ENCODE results near the gene SLIT3. TPM values are rescaled to one million over a fixed set of nuclear protein-coding genes. Genes with fewer than 3 reads are reported as not detected.

Gene SLIT3
- total RNA-seq, 4 donors from 2014 or later: 46.3 to 89.0 (median 68.0) TPM

DNA sequence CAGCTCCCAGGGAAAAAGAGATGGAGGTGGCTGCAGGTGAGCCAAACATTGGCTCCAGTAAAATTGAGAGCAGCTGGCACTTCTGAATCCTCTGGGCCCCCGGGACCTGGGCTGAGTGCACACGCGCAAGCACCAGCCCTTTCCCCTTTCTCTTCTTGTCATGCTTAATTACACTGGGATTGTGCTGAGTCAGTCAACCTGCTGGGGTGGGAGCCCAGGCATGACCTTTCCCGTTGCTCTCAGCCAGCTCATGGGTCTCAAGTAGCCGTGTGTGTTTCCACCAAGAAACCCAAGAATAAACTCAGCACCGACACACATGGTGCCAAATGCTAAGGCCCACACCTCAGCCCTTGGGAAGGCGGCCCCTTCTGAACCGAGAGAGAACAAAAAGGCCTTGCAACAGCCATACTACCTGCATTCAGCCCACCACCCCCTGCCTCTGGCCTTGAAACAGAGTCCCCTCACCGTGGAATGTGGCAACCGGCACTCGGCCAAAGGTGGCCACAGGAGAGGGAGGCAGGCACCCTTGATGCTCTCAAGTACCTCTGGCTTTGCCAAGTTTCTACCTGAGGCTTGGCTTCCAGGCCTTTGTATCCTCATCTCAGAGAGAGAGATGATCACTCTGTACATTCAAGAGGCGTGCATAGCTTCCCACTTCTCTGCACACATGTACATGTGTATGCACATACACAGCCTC is 28.1 kb downstream of the SLIT3 start:
- ATAC-seq (ENCODE audit: low FRiP score) (no peak), DNase-seq (ENCODE audit: low spot score) (no peak)
- TF ChIP-seq, protein P1, sequence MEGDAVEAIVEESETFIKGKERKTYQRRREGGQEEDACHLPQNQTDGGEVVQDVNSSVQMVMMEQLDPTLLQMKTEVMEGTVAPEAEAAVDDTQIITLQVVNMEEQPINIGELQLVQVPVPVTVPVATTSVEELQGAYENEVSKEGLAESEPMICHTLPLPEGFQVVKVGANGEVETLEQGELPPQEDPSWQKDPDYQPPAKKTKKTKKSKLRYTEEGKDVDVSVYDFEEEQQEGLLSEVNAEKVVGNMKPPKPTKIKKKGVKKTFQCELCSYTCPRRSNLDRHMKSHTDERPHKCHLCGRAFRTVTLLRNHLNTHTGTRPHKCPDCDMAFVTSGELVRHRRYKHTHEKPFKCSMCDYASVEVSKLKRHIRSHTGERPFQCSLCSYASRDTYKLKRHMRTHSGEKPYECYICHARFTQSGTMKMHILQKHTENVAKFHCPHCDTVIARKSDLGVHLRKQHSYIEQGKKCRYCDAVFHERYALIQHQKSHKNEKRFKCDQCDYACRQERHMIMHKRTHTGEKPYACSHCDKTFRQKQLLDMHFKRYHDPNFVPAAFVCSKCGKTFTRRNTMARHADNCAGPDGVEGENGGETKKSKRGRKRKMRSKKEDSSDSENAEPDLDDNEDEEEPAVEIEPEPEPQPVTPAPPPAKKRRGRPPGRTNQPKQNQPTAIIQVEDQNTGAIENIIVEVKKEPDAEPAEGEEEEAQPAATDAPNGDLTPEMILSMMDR (IDR thresholded peaks at IDR 0.05): no peak

DNA sequence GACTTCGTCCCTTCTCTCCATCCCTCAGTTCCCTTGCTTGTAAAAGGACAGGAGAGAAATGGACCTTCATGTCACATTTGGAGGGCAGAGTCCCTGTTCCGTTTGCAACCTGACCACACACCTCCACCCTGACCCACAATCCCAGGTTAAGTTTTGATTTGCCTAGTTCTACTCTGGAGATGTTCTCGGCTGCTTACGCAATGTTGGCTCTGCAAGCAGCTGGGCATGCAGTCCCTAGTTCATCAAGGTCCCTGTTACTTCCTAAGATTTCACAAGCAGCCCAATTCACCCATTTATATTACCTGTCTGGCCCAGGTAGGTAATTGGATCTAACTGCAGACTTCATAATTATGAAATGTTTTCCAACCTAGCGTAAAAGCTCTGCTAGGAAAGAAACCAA is 28.8 kb downstream of the SLIT3 start:
- TF ChIP-seq, protein P1 (IDR thresholded peaks at IDR 0.05): no peak
- ATAC-seq (ENCODE audit: low FRiP score): no peak

DNA sequence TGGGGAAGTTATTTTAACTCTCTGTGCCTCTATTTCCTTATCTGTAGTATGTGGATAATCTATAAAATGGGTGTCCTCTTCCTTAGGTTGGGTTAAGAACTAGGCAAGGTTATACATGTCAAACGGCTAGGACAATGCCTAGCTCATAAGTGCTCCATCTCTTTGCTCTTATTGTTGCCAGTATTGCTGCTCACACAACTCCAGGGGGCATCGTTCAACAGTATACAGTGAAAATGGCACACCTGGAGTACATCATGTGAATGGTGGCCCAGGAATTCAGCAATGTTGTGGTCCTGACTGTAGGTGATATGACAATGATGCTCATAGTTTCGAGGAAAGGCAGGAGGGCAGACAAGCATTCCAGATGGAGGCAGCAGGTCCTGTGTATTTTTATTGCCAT is 30.1 kb downstream of the SLIT3 start:
- TF ChIP-seq, protein P1 (IDR thresholded peaks at IDR 0.05): no peak
- DNase-seq (ENCODE audit: low spot score) (no peak), ATAC-seq (ENCODE audit: low FRiP score) (no peak)

More for the DNA sequence above, 28.8 kb downstream of the SLIT3 start:
- DNase-seq (ENCODE audit: low spot score): no peak

DNA sequence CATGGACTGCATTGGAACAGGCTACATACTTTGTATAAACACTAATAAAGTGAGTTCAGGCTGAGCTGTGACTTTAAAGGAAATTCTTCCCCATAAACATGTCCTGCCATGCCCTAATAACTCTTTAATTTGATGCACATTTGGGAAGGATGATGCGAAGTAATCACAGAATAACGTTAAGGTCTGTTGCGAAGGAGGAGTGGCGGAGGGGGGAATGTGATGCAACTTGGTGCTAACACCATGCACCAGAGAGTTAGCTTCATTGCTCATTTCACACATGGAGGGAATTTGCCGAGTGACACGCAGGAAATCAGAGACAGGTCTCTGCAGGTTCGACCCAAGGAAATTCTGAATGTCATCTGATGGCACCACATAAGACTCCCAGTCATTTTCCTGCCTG is 32.9 kb downstream of the SLIT3 start:
- ATAC-seq (ENCODE audit: low FRiP score): no peak
- TF ChIP-seq, protein P1 (IDR thresholded peaks at IDR 0.05): no peak
- no peak for DNase-seq (ENCODE audit: low spot score)

DNA sequence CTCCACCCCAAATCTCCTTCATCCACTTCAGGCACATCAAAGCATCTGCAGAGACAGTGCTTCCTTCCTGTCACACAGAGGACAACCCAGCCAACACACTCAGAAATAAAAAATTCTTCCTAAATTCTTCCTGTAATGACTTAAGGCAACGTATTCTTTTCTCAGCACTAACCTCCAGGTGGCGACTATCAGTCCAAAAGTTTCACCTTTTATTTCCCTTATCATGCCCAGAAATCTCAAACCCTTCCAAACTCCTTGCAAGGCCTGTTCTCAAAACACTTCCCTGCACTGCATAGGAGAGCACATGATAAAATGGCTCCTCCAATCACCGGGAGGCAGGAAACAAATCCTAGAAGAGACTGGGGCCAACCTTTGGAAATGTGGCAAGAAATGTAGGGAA is 35.1 kb downstream of the SLIT3 start:
- DNase-seq (ENCODE audit: low spot score): no peak
- no peak for ATAC-seq (ENCODE audit: low FRiP score)
- TF ChIP-seq, protein P1 (IDR thresholded peaks at IDR 0.05): no peak

DNA sequence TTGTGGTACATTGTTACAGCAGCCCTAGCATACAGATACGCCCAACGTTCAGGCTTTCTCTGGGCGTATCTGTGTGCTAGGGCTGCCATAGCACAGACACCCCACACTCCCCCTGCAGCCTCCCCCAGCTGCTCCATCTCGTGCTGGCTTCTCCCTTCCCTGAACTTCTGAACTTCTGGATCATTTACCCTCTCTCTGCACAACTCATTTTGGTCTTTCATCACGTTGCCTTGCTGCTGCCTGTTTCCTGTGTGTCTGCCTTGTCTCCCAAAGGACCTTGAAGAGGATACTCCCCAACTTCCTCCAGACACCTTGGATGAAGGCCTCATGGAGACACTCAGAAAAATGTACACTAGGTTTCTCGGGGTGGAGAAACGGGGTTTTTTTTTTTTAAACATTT is 37.3 kb downstream of the SLIT3 start:
- DNase-seq (ENCODE audit: low spot score): no peak
- no peak for ATAC-seq (ENCODE audit: low FRiP score)
- TF ChIP-seq, protein P1 (IDR thresholded peaks at IDR 0.05): no peak

DNA sequence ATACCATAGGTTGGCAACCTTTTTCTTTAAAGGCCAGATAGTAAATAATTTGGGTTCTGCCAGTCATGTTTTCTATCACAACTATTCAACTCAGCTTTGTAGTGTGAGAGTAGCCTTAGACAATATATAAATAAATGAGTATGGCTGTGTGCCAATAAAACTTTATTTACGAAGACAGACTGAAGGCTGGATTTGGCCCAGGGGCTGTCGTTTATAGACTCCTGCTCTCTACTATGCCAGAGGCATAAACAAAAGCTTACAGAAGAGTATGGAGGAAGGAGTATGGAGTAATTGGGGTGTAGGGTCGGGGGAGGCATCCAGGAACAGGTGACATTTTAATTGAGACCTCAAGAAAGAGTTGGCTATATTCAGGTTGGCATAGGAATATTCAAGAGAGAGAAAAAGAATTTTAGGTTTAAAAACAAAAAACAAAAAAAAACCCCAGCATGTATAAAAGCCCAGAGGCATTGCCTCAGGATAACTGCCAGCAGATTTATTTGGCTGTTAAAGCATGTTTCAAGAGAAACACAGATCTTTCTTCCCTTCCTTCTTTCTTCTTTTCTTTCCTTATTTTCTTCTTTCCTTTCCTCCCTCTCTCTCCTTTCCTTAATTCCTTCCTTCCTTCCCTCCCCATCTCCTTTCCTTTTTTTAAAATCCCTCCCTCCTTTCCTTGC is 39.9 kb downstream of the SLIT3 start:
- ATAC-seq (ENCODE audit: low FRiP score) (no peak), DNase-seq (ENCODE audit: low spot score) (no peak)
- TF ChIP-seq, protein P1 (IDR thresholded peaks at IDR 0.05): no peak

Data from omental fat pad (tissue), 4 donors.